Measurements from ENCODE around the gene UTP14A. TPM values are rescaled to one million over a fixed set of nuclear protein-coding genes. Genes with fewer than 3 reads are reported as not detected.

The UTP14A gene
- total and polyA plus RNA-seq, 8 donors, result 9.0 to 18.3 (median 11.1) TPM

GRCh38 chrX:129940721-129941120, 34.8 kb downstream of the UTP14A start:
- no peaks in the 10 kb centered on the region for H3K9me3 ChIP-seq
- no peaks in the 10 kb centered on the region for H3K4me1 ChIP-seq
- ATAC-seq, result no peak
- WGBS, 2 donors, result 67 to 72% methylated on average over 2 of the region's 2 CpGs
- TF ChIP-seq, protein P1, sequence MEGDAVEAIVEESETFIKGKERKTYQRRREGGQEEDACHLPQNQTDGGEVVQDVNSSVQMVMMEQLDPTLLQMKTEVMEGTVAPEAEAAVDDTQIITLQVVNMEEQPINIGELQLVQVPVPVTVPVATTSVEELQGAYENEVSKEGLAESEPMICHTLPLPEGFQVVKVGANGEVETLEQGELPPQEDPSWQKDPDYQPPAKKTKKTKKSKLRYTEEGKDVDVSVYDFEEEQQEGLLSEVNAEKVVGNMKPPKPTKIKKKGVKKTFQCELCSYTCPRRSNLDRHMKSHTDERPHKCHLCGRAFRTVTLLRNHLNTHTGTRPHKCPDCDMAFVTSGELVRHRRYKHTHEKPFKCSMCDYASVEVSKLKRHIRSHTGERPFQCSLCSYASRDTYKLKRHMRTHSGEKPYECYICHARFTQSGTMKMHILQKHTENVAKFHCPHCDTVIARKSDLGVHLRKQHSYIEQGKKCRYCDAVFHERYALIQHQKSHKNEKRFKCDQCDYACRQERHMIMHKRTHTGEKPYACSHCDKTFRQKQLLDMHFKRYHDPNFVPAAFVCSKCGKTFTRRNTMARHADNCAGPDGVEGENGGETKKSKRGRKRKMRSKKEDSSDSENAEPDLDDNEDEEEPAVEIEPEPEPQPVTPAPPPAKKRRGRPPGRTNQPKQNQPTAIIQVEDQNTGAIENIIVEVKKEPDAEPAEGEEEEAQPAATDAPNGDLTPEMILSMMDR (IDR thresholded peaks at IDR 0.05), result no peak
- H3K27me3 ChIP-seq, result peaks cover 0 to 3% (median 1%) of the 10 kb centered on the region in 4 donors
- no peak for DNase-seq
- no peaks in the 10 kb centered on the region for H3K36me3 ChIP-seq
- no peak overlapping the region for H3K27ac ChIP-seq
- intact Hi-C loops (cut with DNase I), result no loop called here
- FAIRE-seq, result no peak
- no peak overlapping the region for H3K4me3 ChIP-seq

DNA sequence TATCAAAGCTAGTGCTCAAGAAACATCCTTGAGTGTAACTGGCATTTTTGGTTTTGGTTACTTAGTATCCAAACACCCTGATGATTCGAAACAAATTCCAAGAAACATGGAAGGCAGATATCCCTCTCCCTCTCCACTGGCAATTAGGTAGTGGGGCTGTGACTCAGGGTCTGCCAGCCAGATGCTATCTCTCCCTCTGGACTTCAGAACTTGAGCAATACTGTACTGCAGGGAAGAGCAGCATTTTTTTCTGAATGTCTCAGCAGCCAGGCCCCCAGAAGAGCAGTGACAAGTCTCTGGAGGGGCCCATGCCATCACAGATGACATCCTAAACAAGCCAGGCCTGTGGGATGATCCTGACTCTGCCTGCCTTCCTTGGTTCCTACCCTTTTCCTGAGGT, 39.2 kb downstream of the UTP14A start:
- DNase-seq (no peak), ATAC-seq (no peak), FAIRE-seq (no peak)
- intact Hi-C loops (cut with DNase I), result no loop called here
- no peak overlapping the region for H3K27ac ChIP-seq
- 76 to 79% methylated on average over 1 of the region's 1 CpG for WGBS, 2 donors
- no peak overlapping the region for H3K4me3 ChIP-seq
- TF ChIP-seq, protein P1 (IDR thresholded peaks at IDR 0.05), result no peak
- no peaks in the 10 kb centered on the region for H3K36me3 ChIP-seq
- no peaks in the 10 kb centered on the region for H3K4me1 ChIP-seq
- peaks cover 0 to 3% (median 1%) of the 10 kb centered on the region in 4 donors for H3K27me3 ChIP-seq
- H3K9me3 ChIP-seq, result no peaks in the 10 kb centered on the region

GRCh38 chrX:129953334-129953648, 47.3 kb downstream of the UTP14A start:
- Histone ChIP-seq H3K36me3 (no peaks in the 10 kb centered on the region), H3K4me1 (no peaks in the 10 kb centered on the region), H3K9me3 (no peaks in the 10 kb centered on the region), H3K27ac (no peak overlapping the region), H3K27me3 (no peaks in the 10 kb centered on the region), H3K4me3 (peak overlapping the region in 2 of 4 donors; percentile 14 to 33)
- WGBS, 2 donors, result 28 to 41% methylated on average over 18 of the region's 18 CpGs
- intact Hi-C loops (cut with DNase I), result no loop called here
- FAIRE-seq (no peak), ATAC-seq (no peak), DNase-seq (peak in 1 of 6 donors; percentile 61)
- TF ChIP-seq, protein P1 (IDR thresholded peaks at IDR 0.05), result no peak

DNA sequence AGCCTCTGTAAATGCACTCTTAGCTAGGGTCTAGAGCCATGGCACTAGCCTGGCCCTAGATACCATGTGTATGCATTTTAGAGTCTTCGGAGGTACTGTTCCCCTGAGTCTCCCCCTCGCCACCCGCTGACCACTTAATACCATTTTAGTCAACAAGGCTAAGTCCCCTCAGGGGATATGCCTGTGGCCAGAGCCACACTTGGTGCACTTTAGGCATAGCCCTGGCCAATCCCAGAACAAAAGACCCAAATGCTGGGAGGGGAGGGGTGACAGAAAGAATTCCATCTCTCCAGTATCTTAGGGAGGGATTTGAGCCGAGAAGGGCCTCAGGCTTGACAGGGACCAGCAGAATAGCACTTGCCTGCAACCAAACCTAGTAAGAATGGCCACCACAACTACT, 47.9 kb downstream of the UTP14A start:
- 75 to 93% methylated on average over 4 of the region's 4 CpGs for WGBS, 2 donors
- no peaks in the 10 kb centered on the region for H3K9me3 ChIP-seq
- H3K27ac ChIP-seq, result no peak overlapping the region
- DNase-seq (no peak), ATAC-seq (no peak), FAIRE-seq (no peak)
- TF ChIP-seq, protein P1 (IDR thresholded peaks at IDR 0.05), result no peak
- H3K4me1 ChIP-seq, result no peaks in the 10 kb centered on the region
- H3K4me3 ChIP-seq, result no peak overlapping the region
- no peaks in the 10 kb centered on the region for H3K27me3 ChIP-seq
- intact Hi-C loops (cut with DNase I), result no loop called here
- H3K36me3 ChIP-seq, result no peaks in the 10 kb centered on the region

GRCh38 chrX:129954804-129955203, 48.8 kb downstream of the UTP14A start:
- no peaks in the 10 kb centered on the region for H3K36me3 ChIP-seq
- FAIRE-seq (no peak), DNase-seq (no peak), ATAC-seq (no peak)
- TF ChIP-seq, protein P1 (IDR thresholded peaks at IDR 0.05), result no peak
- no peaks in the 10 kb centered on the region for H3K4me1 ChIP-seq
- intact Hi-C loops (cut with DNase I), result no loop called here
- H3K27ac ChIP-seq, result no peak overlapping the region
- H3K27me3 ChIP-seq, result no peaks in the 10 kb centered on the region
- H3K9me3 ChIP-seq, result no peaks in the 10 kb centered on the region
- WGBS, 2 donors, result 72 to 76% methylated on average over 3 of the region's 3 CpGs
- no peak overlapping the region for H3K4me3 ChIP-seq
